LHCN-M2 (cell line): ENCODE results near the gene KMT2C. TPM values are rescaled to one million over a fixed set of nuclear protein-coding genes. Genes with fewer than 3 reads are reported as not detected.

Experiments used
- DNase-seq: peaks from one replicate; pipeline ENCODE4 v3.0.0-alpha.2; 2012; ENCODE audit warnings: low read depth
- total RNA-seq: library from RNA; depleted of rRNA; stranded (reverse); fragments of >200 nt; gene quantifications from 2 replicates; pipeline ENCODE4 v1.2.3, GENCODE V29; 2014; rRNA removed

KMT2C gene
- total RNA-seq, 1 experiment from 2014 or later = 24.5 TPM

- DNase-seq = no peak
Observed at GRCh38 chr7:152115021-152115718, 320.6 kb downstream of the KMT2C start.

GRCh38 chr7:152112829-152113228 lies 323.0 kb downstream of the KMT2C start:
- DNase-seq = no peak

- DNase-seq = no peak
Observed at GRCh38 chr7:152108359-152108758, 327.4 kb downstream of the KMT2C start.

GRCh38 chr7:152107945-152108344 lies 327.9 kb downstream of the KMT2C start:
- DNase-seq = no peak

GRCh38 chr7:152106990-152107389 lies 328.8 kb downstream of the KMT2C start:
- DNase-seq = no peak

GRCh38 chr7:152105205-152105604 lies 330.6 kb downstream of the KMT2C start:
- no peak for DNase-seq

- DNase-seq = no peak
Observed at GRCh38 chr7:152103691-152104090, 332.1 kb downstream of the KMT2C start.

GRCh38 chr7:152103066-152103465 lies 332.7 kb downstream of the KMT2C start:
- peak; percentile 10 for DNase-seq

GRCh38 chr7:152097330-152097729 lies 338.5 kb downstream of the KMT2C start:
- no peak for DNase-seq

GRCh38 chr7:152095771-152096170 lies 340.0 kb downstream of the KMT2C start:
- DNase-seq = no peak

GRCh38 chr7:152093717-152094116 lies 342.1 kb downstream of the KMT2C start:
- no peak for DNase-seq

- no peak for DNase-seq
Observed at GRCh38 chr7:152090747-152091146, 345.1 kb downstream of the KMT2C start.

- DNase-seq = no peak
Observed at GRCh38 chr7:152089183-152089582, 346.6 kb downstream of the KMT2C start.

- DNase-seq = no peak
Observed at GRCh38 chr7:152086513-152086912, 349.3 kb downstream of the KMT2C start.

GRCh38 chr7:152085131-152085530 lies 350.7 kb downstream of the KMT2C start:
- DNase-seq = no peak

Other genes starting within 250 kb of the KMT2C start
- gene XRCC2, start 240.1 kb upstream of the KMT2C start, total RNA-seq = 11.0 and 13.9 TPM in 2 replicates